Duodenal mucosa (tissue), 2 donors: ENCODE results near the gene CEP170B.
A peak's percentile ranks its signal among the peaks of the same experiment; 100 is the strongest.

Source experiments
- H3K27ac ChIP-seq: one replicate; pipeline ENCODE4 v1.7.0; 2013; ENCODE audit warnings: low read depth, low read length
- H3K27me3 ChIP-seq, 2 donors: one replicate each; pipeline ENCODE4 v1.7.0; 2013; ENCODE audit warnings: low read length in 2 of 2, control low read depth in 1 of 2; ENCODE audit not compliant: insufficient read depth in 2 of 2, control insufficient read depth in 1 of 2
- H3K36me3 ChIP-seq, 2 donors: one replicate each; pipeline ENCODE4 v1.7.0; 2013; ENCODE audit warnings: low read length in 2 of 2, control low read depth in 1 of 2; ENCODE audit not compliant: insufficient read depth in 2 of 2, control insufficient read depth in 1 of 2
- H3K4me1 ChIP-seq, 2 donors: one replicate each; pipeline ENCODE4 v1.7.0; 2013; ENCODE audit warnings: low read length in 2 of 2, control low read depth in 1 of 2; ENCODE audit not compliant: insufficient read depth in 2 of 2, control insufficient read depth in 1 of 2
- H3K4me3 ChIP-seq, 2 donors: one replicate each; pipeline ENCODE4 v1.7.0; 2013; ENCODE audit warnings: low read length in 2 of 2, low read depth in 1 of 2
- H3K9ac ChIP-seq, 2 donors: one replicate each; pipeline ENCODE4 v1.7.0; 2013; ENCODE audit warnings: low read length in 2 of 2, low read depth in 1 of 2
- H3K9me3 ChIP-seq, 2 donors: one replicate each; pipeline ENCODE4 v1.7.0; 2013; ENCODE audit warnings: low read length in 2 of 2, control low read depth in 1 of 2; ENCODE audit not compliant: control insufficient read depth in 1 of 2

The CEP170B gene

DNA sequence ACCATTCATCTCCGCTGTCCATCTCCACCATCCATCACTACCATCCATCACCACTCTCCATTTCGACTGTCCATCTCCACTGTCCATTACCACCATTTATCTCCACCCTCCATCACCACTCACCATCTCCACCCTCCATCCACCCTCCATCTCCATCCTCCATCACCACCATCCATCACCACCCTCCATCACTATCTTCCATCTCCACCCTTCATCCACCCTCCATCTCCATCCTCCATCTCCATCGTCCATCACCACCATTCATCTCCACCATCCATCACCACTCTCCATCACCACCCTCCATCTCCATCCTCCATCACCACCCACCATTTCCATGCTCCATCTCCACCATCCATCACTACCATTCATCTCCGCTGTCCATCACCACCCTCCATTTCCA, 5.2 kb upstream of the CEP170B start:
- H3K36me3 ChIP-seq = no peaks in the 10 kb centered on the region

DNA sequence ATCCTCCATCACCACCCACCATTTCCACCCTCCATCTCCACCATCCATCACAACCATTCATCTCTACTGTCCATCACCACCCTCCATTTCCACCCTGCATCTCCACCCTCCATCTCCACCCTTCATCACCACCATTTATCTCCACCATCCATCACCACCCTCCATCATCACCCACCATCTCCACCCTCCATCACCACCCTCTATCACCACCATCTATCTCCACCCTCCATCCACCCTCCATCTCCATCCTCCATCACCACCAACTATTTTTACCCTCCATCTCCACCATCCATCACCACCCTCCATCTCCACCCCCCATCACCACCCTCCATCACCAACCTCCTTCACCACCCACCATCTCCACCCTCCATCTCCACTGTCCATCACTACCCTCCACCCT, 4.7 kb upstream of the CEP170B start:
- H3K36me3 ChIP-seq = no peaks in the 10 kb centered on the region
- no peak overlapping the region for H3K27ac ChIP-seq
- no peak overlapping the region for H3K9ac ChIP-seq
- no peak overlapping the region for H3K4me3 ChIP-seq
- no peaks in the 10 kb centered on the region for H3K9me3 ChIP-seq
- peaks cover 3 to 9% of the 10 kb centered on the region in 2 donors for H3K4me1 ChIP-seq
- H3K27me3 ChIP-seq = no peaks in the 10 kb centered on the region

More for the DNA sequence above, 5.2 kb upstream of the CEP170B start:
- H3K4me1 ChIP-seq = peaks cover 3 to 9% of the 10 kb centered on the region in 2 donors
- H3K27me3 ChIP-seq = no peaks in the 10 kb centered on the region
- no peak overlapping the region for H3K27ac ChIP-seq
- no peak overlapping the region for H3K4me3 ChIP-seq
- no peak overlapping the region for H3K9ac ChIP-seq
- no peaks in the 10 kb centered on the region for H3K9me3 ChIP-seq

DNA sequence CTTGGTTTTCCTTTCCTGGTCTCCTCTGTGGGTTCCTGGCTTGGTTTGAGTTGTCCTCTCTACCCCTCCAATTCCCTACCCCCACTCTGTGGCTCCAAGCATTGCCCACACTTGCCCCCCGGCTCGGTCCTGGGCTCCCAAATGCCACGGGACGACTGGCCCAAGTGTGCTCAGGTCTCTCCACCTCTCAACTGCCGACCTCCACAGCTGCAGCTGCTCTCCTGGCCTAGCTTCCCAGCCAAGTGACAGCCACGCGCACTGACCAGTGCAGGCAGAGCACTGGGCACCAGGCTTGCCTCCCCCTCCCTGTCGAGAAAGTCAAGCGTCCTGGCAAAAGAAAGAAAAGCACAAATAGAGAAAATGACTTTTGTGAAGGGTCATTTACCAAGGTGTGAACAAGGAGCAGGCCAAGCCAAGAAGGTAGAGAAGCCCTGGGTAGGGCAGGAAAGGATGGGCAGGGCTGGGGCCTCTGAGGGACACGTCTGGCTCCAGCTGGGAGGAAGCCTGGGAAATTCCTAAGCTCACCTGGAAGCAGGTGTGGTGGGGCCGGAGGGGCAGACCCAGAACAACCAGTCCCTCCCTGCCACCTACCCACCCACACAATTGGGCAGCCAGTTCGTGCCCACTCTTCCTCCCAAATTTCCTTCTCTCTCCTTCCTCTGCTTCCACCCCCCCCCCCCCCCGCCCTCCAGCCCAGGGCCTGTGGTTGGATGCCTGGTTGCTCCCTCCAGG, 1.8 kb upstream of the CEP170B start:
- Histone ChIP-seq H3K9ac (peak overlapping the region in 1 of 2 donors; percentile 68), H3K4me1 (peaks cover 18 to 20% of the 10 kb centered on the region in 2 donors), H3K9me3 (no peaks in the 10 kb centered on the region), H3K4me3 (peak overlapping the region; percentile 71 to 74), H3K27me3 (peaks cover 0 to 2% of the 10 kb centered on the region in 2 donors), H3K27ac (no peak overlapping the region), H3K36me3 (peaks cover 0 to 5% of the 10 kb centered on the region in 2 donors)

DNA sequence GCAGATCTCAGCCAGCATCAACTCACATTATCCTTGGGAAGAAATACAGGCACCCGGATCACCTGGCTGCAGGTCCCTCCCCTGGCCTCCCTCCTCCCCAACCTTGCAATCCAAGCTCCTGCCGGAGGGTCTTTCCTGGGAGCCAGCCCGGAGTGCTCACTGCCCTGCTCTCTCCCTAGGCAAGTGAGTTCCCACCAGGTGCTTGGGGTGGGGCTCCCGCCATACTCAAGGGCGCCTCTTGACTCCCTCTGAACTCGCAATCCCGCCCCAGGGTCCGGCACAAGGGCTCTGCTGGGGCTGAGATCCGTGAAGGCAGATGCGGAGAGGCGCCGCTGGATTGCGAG, 1.2 kb upstream of the CEP170B start:
- no peaks in the 10 kb centered on the region for H3K9me3 ChIP-seq
- peak overlapping the region; percentile 20 to 68 for H3K9ac ChIP-seq
- H3K27me3 ChIP-seq = peaks cover 0 to 2% of the 10 kb centered on the region in 2 donors
- peak overlapping the region; percentile 90 for H3K27ac ChIP-seq
- peak overlapping the region; percentile 71 to 74 for H3K4me3 ChIP-seq
- H3K36me3 ChIP-seq = peaks cover 0 to 10% of the 10 kb centered on the region in 2 donors
- H3K4me1 ChIP-seq = peaks cover 18 to 20% of the 10 kb centered on the region in 2 donors

DNA sequence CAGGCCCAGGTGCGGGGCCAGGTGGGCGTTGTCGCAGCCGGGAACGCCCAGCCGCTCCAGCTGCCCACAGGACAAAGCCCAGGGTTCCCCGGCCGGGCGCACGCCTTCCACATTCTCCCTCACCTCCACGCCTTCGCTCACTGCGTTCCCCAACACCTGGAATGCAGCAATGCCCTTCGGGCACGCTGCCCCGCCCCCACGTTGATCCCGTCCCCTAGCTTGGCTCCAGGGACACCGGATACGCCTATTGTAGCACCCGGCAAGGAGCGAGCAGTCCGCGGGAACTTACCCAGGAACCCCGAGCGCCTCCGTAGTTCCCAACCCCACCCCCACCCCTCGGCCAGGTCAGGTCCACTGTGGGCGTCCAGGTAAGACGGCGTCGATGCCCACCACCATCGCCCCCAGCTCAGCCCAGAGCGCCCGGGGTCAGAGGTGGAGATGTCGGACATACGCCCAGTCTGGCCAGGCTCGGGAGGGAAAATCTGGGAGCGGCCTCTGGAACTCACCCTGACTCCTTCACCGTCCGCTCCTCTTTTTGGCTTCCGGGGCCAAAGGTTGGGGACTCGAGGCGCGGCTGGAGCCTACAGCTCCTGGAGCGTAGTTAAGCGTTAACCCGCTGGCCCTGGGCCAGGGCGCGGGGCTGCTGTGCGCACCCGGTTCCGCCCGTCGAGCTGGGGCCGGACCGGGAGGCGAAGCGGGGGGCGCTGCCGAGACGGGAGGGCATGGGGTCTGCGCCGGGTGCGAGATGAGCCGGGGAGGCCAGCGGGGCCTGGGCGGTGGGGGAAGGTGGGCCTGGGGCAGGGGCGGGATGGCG, 594 bp upstream of the CEP170B start:
- Histone ChIP-seq H3K36me3 (peaks cover 0 to 16% of the 10 kb centered on the region in 2 donors), H3K27ac (peak overlapping the region; percentile 90), H3K27me3 (peaks cover 0 to 2% of the 10 kb centered on the region in 2 donors), H3K4me3 (peak overlapping the region; percentile 71 to 74), H3K4me1 (peaks cover 18 to 20% of the 10 kb centered on the region in 2 donors), H3K9me3 (no peaks in the 10 kb centered on the region), H3K9ac (peak overlapping the region; percentile 20 to 68)

DNA sequence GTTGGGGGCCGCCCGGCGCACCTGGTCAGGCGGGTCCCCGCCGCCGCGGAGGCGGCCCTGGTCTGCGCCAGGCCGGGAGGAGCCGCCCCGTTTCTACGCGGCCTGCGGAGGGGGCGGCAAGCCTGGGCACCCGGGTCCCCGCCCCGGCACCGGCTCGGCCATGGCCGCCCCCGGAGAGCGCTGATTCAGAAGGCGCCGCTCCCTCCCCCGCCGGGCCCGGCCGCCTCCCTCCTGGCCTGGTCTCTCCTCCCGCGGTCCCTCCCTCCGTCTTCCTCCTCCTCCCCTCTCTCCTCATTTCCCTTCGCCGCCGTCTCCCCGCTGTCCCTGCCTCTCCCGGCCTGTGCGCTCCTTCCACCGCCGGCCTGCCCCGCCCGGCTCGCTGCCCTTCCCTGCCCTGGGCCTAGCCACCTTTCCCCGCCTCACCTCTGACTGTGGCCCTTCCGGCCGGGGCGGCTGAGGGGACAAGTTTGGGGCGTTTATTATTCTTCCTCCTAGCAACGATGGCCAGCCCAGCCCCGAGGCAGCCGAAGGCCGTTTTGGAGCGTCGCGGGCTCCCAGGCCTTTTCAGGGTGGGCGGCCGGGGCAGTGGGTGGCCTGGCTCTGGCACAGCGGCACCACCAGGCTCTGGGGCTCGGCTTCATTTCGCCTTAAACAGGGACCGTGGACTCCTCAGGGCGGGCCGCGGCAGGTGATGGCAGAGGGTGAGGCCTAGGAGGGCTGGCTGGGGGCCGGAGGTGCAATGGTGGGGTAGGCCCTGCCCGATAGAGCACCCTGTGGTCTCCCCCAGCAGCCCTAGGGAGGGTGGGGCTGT, 768 bp downstream of the CEP170B start:
- peak overlapping the region; percentile 70 for H3K27ac ChIP-seq
- peaks cover 0 to 16% of the 10 kb centered on the region in 2 donors for H3K36me3 ChIP-seq
- peaks cover 18 to 20% of the 10 kb centered on the region in 2 donors for H3K4me1 ChIP-seq
- H3K27me3 ChIP-seq = peaks cover 0 to 2% of the 10 kb centered on the region in 2 donors
- H3K9me3 ChIP-seq = no peaks in the 10 kb centered on the region
- H3K4me3 ChIP-seq = peak overlapping the region; percentile 66 to 75
- peak overlapping the region; percentile 68 to 74 for H3K9ac ChIP-seq

DNA sequence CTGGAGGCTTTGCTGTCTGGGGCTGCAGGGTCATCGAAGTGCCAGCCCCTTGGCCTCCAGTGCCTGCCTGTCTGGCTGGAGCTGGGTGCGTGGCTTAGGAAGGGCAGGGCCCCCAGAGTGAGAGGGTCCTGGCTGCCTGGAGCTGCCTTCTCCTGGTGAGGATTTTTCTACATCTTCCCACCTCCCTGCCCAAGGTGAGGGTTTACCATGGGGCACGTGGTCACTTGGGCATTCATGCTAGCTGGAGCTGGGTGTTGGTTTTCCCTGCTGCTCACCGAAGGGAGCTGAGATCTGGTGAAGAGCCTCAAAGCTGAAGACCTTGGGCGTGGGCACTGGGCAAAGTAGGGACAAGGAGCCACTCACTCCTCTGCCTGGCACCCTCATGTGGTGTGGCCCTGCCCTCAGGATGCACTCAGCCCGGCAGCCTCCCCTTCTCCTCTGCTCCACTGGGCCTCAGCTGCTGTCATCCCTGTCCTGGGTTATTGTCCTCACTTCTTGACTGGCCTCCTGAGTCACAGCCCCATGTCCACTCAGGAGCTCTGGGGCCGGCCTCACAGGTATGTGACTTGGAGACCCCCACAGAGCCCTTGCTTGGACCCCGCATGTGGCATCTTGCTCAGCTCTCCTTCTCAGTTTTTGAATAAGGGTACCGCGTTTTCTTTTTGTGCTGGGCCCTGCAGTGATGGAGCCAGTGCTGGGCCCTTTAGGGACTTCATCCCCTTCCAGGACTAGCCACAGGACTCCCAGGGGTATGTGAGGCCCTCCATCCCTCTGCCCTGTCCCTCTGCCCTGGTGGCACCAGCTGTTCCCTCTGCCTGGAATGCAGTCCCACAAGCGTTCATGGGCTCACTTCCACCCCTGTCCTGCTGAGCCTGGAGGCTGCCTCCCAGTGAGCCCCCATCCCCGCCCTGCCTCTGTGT, 1.6 kb downstream of the CEP170B start:
- H3K27ac ChIP-seq = no peak overlapping the region
- H3K4me3 ChIP-seq = peak overlapping the region; percentile 66 to 75
- peak overlapping the region; percentile 68 to 74 for H3K9ac ChIP-seq
- H3K36me3 ChIP-seq = peaks cover 0 to 16% of the 10 kb centered on the region in 2 donors
- H3K27me3 ChIP-seq = peaks cover 0 to 2% of the 10 kb centered on the region in 2 donors
- H3K9me3 ChIP-seq = no peaks in the 10 kb centered on the region
- H3K4me1 ChIP-seq = peaks cover 18 to 20% of the 10 kb centered on the region in 2 donors

DNA sequence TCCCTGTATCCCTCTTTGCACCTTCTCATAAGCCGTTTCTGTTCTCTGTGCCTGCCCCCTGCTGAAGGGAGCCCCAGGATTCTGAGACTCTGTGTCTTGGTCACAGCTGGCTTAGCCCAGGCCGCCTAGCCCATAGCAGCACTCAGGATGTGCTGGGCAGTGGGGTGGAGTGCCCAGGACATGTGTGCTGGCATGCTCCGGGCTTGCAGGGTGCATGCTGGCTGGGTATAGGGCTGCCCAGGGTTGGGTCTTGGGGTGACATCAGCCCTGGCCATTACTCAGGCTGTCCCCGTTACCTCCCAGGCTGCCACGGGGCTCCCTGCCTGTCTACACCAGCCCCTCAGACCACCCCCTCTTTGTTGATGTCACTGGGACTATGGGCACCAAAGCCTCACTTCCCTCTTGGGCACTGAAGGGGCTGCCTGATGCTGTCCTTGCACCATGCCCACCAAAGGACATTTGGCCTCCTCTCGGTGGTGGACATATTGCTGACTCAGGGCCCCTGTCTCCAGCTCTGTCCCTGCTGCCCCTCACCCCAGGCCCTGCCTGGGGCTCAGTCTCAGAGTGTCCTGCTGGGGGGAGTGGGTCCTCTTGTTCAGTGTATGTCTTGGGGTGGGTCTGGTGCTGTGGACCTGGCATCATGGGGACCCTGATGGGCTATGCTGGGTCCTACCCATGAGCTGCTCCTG, 2.4 kb downstream of the CEP170B start:
- Histone ChIP-seq H3K9ac (no peak overlapping the region), H3K27me3 (peaks cover 0 to 2% of the 10 kb centered on the region in 2 donors), H3K9me3 (no peaks in the 10 kb centered on the region), H3K4me3 (no peak overlapping the region), H3K36me3 (peaks cover 0 to 16% of the 10 kb centered on the region in 2 donors), H3K27ac (no peak overlapping the region), H3K4me1 (peaks cover 18 to 26% of the 10 kb centered on the region in 2 donors)
